ENCODE data around the gene ANKAR.
"Not testable (repeated sequence)": the region's sequence is repeated elsewhere in the genome, so short reads cannot be mapped to it uniquely, and the experiment has no call there.

The ANKAR gene

DNA sequence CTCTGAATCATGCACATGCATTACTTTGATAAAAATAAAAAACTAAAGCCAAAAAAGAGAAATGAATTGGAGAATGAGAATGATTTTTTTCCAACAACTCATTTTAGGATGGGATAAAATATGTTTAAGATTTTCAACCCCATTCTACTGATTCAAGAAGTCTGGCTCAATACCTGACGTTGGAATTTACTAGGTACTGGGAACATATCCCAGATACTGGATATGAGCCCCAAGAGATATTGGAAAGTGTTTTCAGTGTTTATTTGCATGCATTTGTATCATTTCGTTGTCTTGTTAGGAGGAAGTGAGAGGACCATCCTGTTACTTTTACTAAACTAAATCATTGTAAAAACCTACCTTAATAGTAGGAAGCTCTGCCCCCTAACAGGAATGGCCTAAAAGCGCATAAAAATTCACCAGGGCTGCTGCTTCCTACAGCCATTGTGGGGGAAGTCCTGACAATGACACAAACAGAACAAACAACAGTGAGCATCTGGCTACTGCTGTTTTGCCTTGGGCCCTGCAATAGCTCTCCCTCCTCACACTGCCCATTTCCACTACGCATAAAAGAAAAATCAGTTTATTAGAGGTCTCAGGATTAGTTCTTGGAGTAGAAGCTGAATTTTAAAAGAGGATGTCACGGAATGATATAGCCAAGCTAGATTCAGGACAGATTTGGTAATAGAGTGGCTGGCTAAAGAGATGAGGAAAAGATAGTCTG lies 35.2 kb downstream of the ANKAR start:
- no peak for DNase-seq

GRCh38 chr2:189717593-189717992 lies 43.1 kb downstream of the ANKAR start:
- DNase-seq: not testable (repeated sequence)

GRCh38 chr2:189719571-189719970 lies 45.1 kb downstream of the ANKAR start:
- no peak for DNase-seq

DNA sequence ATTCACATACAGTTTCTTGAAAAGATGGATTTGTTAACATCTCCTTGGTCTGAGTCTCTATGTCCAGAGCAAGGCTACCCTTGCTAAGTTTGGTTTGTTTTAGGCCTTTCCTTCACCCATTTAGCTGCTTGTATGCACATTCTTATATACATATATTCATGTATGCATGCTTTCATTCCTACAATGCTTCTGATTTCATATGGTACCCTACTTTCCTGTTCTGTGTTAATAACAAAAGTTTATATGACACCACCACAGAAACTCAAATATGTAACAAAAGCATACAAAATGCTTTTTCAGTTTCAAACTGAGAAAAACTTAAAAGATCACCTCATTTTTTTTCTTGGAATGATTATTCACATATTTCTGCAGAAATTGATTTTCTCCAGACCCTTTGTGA lies 48.7 kb downstream of the ANKAR start:
- no peak for DNase-seq
